KG1 (cell line): ENCODE measurements around the gene TFAP2A.

Experiments used
- DNase-seq: peaks from one replicate; lab custom pipeline; 2025; lab: John Stamatoyannopoulos, UW

TFAP2A gene

GRCh38 chr6:10382728-10383330 lies 32.0 kb downstream of the TFAP2A start:
- DNase-seq, result no peak

GRCh38 chr6:10382322-10382721 lies 32.6 kb downstream of the TFAP2A start:
- no peak for DNase-seq

GRCh38 chr6:10381830-10382208 lies 33.1 kb downstream of the TFAP2A start:
- DNase-seq, result no peak

- DNase-seq, result no peak
These were observed 33.6 kb downstream of the TFAP2A start for GRCh38 chr6:10381133-10381829.

GRCh38 chr6:10375391-10375969 lies 39.4 kb downstream of the TFAP2A start:
- no peak for DNase-seq

GRCh38 chr6:10373642-10374359 lies 41.1 kb downstream of the TFAP2A start:
- DNase-seq, result no peak

GRCh38 chr6:10369896-10370295 lies 45.0 kb downstream of the TFAP2A start:
- DNase-seq, result no peak

GRCh38 chr6:10368861-10369260 lies 46.0 kb downstream of the TFAP2A start:
- DNase-seq, result no peak

- no peak for DNase-seq
These were observed 51.0 kb downstream of the TFAP2A start for GRCh38 chr6:10363911-10364310.

- no peak for DNase-seq
These were observed 52.6 kb downstream of the TFAP2A start for GRCh38 chr6:10362300-10362699.

- no peak for DNase-seq
These were observed 53.4 kb downstream of the TFAP2A start for GRCh38 chr6:10361428-10361827.

GRCh38 chr6:10359581-10359980 lies 55.3 kb downstream of the TFAP2A start:
- no peak for DNase-seq

- DNase-seq, result no peak
These were observed 59.7 kb downstream of the TFAP2A start for GRCh38 chr6:10355115-10355702.

- no peak for DNase-seq
These were observed 63.1 kb downstream of the TFAP2A start for GRCh38 chr6:10351791-10352190.

- no peak for DNase-seq
These were observed 64.2 kb downstream of the TFAP2A start for GRCh38 chr6:10350720-10351119.

- DNase-seq, result no peak
These were observed 67.1 kb downstream of the TFAP2A start for GRCh38 chr6:10347561-10348327.
